Smooth muscle cell (in vitro differentiated cells): ENCODE data around the gene BICDL1. TPM values are rescaled to one million over a fixed set of nuclear protein-coding genes. Genes with fewer than 3 reads are reported as not detected.
"Not testable (repeated sequence)": the region's sequence is repeated elsewhere in the genome, so short reads cannot be mapped to it uniquely, and the experiment has no call there.

Experiments
- DNase-seq: peaks from one replicate; lab custom pipeline; 2025; ENCODE audit not compliant: unreplicated experiment; lab: John Stamatoyannopoulos, UW
- H2AFZ ChIP-seq: fragments of 200-600 bp; sonication (generic); 2 replicates; pipeline ENCODE4 v1.6.0; 2016; ENCODE audit warnings: antibody characterized with exemption, low read depth, mild to moderate bottlenecking
- H3F3A ChIP-seq: fragments of 200-600 bp; sonication (generic); 2 replicates; pipeline ENCODE4 v1.6.0; 2017; ENCODE audit warnings: antibody characterized with exemption, low read depth
- H3K27ac ChIP-seq: fragments of 200-600 bp; sonication (generic); 2 replicates; pipeline ENCODE4 v1.5.1; 2016; ENCODE audit warnings: low read depth, mild to moderate bottlenecking
- H3K27me3 ChIP-seq: fragments of 200-600 bp; sonication (generic); 2 replicates; pipeline ENCODE4 v1.6.1; 2016; ENCODE audit warnings: low read depth, mild to moderate bottlenecking
- H3K36me3 ChIP-seq: fragments of 200-600 bp; sonication (generic); 2 replicates; pipeline ENCODE4 v1.5.1; 2016; ENCODE audit warnings: low read depth
- H3K4me1 ChIP-seq: fragments of 200-600 bp; sonication (generic); 2 replicates; pipeline ENCODE4 v1.5.1; 2016; ENCODE audit warnings: low read depth
- H3K4me2 ChIP-seq: fragments of 200-600 bp; sonication (generic); 2 replicates; pipeline ENCODE4 v1.6.0; 2016; ENCODE audit warnings: mild to moderate bottlenecking
- H3K4me3 ChIP-seq: fragments of 200-600 bp; sonication (generic); 2 replicates; pipeline ENCODE4 v1.5.1; 2016; ENCODE audit warnings: mild to moderate bottlenecking
- H3K79me2 ChIP-seq: fragments of 200-600 bp; sonication (generic); 2 replicates; pipeline ENCODE4 v1.6.0; 2016; ENCODE audit warnings: low read depth, mild to moderate bottlenecking
- H3K9ac ChIP-seq: fragments of 200-600 bp; sonication (generic); 2 replicates; pipeline ENCODE4 v1.6.0; 2016; ENCODE audit warnings: low read depth
- H3K9me3 ChIP-seq: fragments of 200-600 bp; sonication (generic); replicated peaks from 2 replicates; pipeline ENCODE4 v1.5.1; 2016; ENCODE audit warnings: low read depth
- H4K20me1 ChIP-seq: fragments of 200-600 bp; sonication (generic); 2 replicates; pipeline ENCODE4 v1.6.0; 2016; ENCODE audit warnings: low read depth
- WGBS: methylation state at CpG from one replicate; pipeline ENCODE4 v1.1.7; 2016; ENCODE audit warnings: low lambda C conversion rate; 5-methylcytosine and 5-hydroxymethylcytosine counted together
- polyA plus RNA-seq: library from polyadenylated mRNA; unstranded; fragments of >200 nt; fragmentation: Nextera tagmentation; extraction: Ambion mirVana; gene quantifications from 2 replicates; pipeline ENCODE4 v1.2.1, GENCODE V29; 2016
- total RNA-seq: library from RNA; depleted of rRNA; stranded (reverse); fragments of >200 nt; gene quantifications from 2 replicates; pipeline ENCODE4 v1.2.3, GENCODE V29; 2014
- TF ChIP-seq, protein P1 (sequence below): fragments of 200-600 bp; sonication (generic); IDR thresholded peaks from 2 replicates; pipeline ENCODE4 v1.5.1; 2017; ENCODE audit warnings: borderline replicate concordance, mild to moderate bottlenecking, antibody characterized with exemption; ENCODE audit not compliant: insufficient read depth, poor library complexity, severe bottlenecking

BICDL1 gene
- total and polyA plus RNA-seq, 2 experiments from 2014 or later = 0.43 to 1.7 TPM

DNA sequence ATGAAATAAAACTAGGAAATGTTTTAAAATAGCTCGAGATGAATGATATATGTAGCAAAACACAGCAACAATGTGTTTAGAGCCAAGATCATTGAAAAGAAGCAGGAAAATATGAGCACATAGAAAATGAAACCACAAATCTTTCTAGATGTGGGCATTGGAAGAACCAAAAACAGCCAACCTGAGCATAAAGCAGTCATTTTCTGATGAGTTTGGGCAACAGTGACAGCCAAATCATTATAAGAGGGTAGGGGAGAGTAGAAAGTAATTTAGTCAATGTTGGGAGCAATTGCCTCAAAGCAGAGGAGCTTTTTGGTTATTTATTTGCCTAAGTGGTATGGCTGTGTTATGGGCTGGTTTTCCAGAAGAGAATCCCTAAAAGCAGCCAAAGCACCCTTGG lies 8.8 kb upstream of the BICDL1 start:
- H2AFZ ChIP-seq = no peak overlapping the region
- WGBS = 84% methylated on average over 1 of the region's 1 CpG
- no peaks in the 10 kb centered on the region for H3K9me3 ChIP-seq
- no peaks in the 10 kb centered on the region for H4K20me1 ChIP-seq
- no peaks in the 10 kb centered on the region for H3K79me2 ChIP-seq
- H3F3A ChIP-seq = no peaks in the 10 kb centered on the region
- peaks cover 21% of the 10 kb centered on the region for H3K27me3 ChIP-seq
- no peak for DNase-seq
- H3K27ac ChIP-seq = no peak overlapping the region
- TF ChIP-seq, protein P1, sequence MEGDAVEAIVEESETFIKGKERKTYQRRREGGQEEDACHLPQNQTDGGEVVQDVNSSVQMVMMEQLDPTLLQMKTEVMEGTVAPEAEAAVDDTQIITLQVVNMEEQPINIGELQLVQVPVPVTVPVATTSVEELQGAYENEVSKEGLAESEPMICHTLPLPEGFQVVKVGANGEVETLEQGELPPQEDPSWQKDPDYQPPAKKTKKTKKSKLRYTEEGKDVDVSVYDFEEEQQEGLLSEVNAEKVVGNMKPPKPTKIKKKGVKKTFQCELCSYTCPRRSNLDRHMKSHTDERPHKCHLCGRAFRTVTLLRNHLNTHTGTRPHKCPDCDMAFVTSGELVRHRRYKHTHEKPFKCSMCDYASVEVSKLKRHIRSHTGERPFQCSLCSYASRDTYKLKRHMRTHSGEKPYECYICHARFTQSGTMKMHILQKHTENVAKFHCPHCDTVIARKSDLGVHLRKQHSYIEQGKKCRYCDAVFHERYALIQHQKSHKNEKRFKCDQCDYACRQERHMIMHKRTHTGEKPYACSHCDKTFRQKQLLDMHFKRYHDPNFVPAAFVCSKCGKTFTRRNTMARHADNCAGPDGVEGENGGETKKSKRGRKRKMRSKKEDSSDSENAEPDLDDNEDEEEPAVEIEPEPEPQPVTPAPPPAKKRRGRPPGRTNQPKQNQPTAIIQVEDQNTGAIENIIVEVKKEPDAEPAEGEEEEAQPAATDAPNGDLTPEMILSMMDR = no peak
- no peak overlapping the region for H3K4me2 ChIP-seq
- no peaks in the 10 kb centered on the region for H3K4me1 ChIP-seq
- H3K9ac ChIP-seq = no peak overlapping the region
- no peak overlapping the region for H3K4me3 ChIP-seq
- no peaks in the 10 kb centered on the region for H3K36me3 ChIP-seq

DNA sequence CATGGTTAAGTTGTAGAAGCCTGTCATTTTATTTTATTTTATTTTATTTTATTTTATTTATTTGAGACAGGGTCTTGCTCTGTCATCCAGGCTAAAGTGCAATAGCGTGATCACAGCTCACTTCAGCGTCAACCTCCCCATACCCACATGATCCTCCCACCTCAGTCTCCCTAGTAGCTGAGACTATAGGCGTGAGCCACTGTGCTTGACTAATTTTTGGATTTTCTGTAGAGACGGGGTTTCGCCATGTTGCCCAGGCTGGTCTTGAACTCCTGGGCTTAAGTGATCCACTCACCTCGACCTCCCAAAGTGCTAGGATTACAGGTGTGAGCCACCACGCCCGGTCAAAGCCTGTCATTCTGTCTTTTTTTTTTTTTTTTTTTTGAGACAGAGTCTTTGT lies 8.3 kb upstream of the BICDL1 start:
- not testable (repeated sequence) for H3K27ac ChIP-seq, H3K79me2 ChIP-seq, H3F3A ChIP-seq, DNase-seq, H3K9ac ChIP-seq, H2AFZ ChIP-seq, H3K4me3 ChIP-seq, H4K20me1 ChIP-seq, H3K9me3 ChIP-seq, H3K4me2 ChIP-seq, H3K4me1 ChIP-seq, H3K36me3 ChIP-seq
- 89% methylated on average over 8 of the region's 8 CpGs for WGBS
- H3K27me3 ChIP-seq = peaks cover 21% of the 10 kb centered on the region

DNA sequence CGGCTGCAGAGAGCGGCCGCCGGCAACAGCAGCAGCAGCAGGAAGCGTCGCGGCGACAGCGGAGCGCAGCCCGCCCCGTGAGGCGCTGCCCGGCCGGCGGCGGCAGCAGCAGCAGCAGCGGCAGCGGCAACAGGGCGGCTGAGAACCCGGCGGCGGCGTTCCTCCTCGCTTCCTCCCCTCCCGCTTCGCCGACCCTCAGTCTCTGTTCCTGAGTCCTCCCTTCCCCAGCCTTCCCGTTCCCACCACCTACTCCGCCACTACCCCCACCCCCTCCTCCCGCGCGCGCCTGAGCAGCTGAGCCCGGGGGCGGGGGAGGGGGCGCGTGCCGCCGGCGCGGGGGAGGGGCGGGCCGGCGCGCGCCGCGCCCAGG lies 310 bp downstream of the BICDL1 start:
- Histone ChIP-seq H3K79me2 (no peaks in the 10 kb centered on the region), H3K27me3 (peaks cover 32% of the 10 kb centered on the region), H3K36me3 (no peaks in the 10 kb centered on the region), H2AFZ (no peak overlapping the region), H3K4me1 (peaks cover 3% of the 10 kb centered on the region), H3K4me2 (peak overlapping the region; percentile 80), H3K27ac (no peak overlapping the region), H3K9me3 (no peaks in the 10 kb centered on the region), H3K9ac (no peak overlapping the region), H3F3A (peaks cover 8% of the 10 kb centered on the region), H4K20me1 (no peaks in the 10 kb centered on the region), H3K4me3 (peak overlapping the region; percentile 60)
- TF ChIP-seq, protein P1 = no peak
- 0% methylated on average over 15 of the region's 49 CpGs for WGBS
- DNase-seq = peak; percentile 25

DNA sequence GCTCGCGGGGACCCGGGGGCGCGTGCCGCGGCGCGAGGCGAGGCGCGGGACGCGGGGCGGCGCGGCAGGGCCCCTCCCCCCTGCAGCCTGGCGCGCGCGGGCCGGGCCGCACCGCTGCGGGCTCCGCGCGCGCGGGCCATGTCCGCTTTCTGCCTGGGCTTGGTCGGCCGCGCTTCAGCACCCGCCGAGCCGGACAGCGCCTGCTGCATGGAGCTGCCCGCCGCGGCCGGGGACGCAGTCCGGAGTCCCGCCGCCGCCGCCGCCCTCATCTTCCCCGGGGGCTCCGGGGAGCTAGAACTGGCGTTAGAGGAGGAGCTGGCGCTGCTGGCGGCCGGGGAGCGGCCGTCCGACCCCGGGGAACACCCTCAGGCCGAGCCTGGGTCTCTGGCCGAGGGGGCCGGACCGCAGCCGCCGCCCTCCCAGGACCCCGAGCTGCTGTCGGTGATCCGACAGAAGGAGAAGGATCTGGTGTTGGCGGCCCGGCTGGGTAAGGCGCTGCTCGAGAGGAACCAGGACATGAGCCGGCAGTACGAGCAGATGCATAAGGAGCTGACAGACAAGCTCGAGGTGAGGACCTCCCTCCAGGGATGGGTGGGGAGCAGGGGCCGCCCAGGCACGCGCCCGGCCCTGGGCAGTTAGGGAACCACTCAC lies 820 bp downstream of the BICDL1 start:
- Histone ChIP-seq H3F3A (peaks cover 8% of the 10 kb centered on the region), H4K20me1 (no peaks in the 10 kb centered on the region), H3K9me3 (no peaks in the 10 kb centered on the region), H3K9ac (no peak overlapping the region), H3K4me1 (peaks cover 3% of the 10 kb centered on the region), H2AFZ (no peak overlapping the region), H3K27ac (no peak overlapping the region), H3K4me3 (peak overlapping the region; percentile 54), H3K36me3 (no peaks in the 10 kb centered on the region), H3K4me2 (peak overlapping the region; percentile 89), H3K79me2 (no peaks in the 10 kb centered on the region), H3K27me3 (peaks cover 27% of the 10 kb centered on the region)
- 1% methylated on average over 42 of the region's 79 CpGs for WGBS
- TF ChIP-seq, protein P1 = no peak
- DNase-seq = peak; percentile 49
